Activated CD8-positive, alpha-beta memory T cell treated with anti-CD3 and anti-CD28 coated beads, Interleukin-2, amount 50 U/mL, for 24 hours (primary cell): ENCODE data around the gene ACYP2.
"Not testable (repeated sequence)": the region's sequence is repeated elsewhere in the genome, so short reads cannot be mapped to it uniquely, and the experiment has no call there.

Source experiments
- DNase-seq: peaks from one replicate; pipeline ENCODE4 v3.0.0-alpha.2; 2020; ENCODE audit errors: extremely low read depth

Gene ACYP2

DNA sequence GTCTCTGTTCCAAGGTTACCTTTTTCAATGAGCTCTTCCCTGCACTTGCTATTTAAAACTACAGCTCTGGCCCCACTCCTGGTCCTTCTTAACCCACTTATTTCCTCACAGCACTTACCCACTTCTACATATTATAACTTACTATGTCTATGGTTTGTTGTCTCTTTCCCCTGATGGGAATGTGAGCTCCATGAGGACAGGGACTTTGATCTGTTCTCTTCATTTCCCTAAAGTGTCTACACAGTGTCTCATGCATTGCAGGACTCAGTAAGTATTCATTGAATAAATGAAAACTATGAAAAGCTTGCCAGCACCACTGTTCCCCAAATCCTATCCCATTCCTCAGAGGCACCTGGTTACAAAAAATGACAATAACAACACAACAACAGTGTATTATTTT, 18.3 kb upstream of the ACYP2 start:
- DNase-seq, result no peak

DNA sequence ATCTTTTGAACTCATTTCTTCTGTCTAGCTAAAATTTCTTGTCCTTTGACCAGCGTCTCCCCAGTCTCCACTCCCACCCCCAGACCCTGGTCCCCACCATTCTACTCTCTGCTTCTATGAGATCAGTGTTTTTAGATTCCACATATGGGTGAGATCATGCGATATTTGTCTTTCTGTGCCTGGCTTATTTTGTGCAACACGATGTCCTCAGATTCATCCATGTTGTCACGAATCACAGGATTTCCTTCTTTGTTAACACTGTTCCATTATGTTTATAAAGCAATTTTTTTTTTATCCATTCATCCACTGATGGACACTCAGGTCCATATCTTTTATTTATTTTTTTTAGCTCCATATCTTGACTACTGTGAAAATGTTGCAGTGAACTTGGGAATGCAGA, 16.0 kb upstream of the ACYP2 start:
- no peak for DNase-seq

DNA sequence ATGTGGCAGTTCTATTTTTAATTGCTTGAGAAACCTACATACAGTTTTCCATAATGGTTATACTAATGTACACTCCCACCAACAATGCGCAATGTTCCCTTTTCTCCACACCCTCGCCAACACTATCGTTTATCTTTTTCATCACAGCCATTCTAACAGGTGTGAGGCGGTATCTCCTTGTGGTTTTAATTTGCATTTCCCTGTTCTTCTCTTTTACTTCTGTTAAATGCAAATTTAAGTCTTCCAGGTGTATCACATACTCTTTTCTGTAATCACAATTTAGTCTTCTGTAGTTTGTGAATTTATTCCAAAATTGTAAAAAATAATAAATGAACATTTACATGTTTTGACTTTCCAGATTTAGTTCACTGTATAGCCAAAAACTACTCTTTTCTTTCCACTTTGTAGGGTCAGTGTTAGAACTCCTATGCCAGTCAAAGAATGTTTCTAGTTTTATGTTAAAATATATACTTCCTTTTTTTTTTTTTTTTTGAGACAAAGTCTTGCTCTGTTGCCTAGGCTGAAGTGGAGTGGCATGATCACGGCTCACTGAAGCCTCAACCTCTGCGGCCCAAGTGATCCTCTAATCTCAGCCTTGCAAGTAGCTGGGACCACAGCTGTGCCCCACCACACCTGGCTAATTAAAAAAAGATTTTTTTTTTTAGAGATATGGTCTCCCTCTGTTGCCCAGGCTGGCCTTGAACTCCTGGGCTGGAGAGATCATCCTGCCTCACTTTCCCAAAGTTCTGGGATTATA, 15.4 kb upstream of the ACYP2 start:
- no peak for DNase-seq

DNA sequence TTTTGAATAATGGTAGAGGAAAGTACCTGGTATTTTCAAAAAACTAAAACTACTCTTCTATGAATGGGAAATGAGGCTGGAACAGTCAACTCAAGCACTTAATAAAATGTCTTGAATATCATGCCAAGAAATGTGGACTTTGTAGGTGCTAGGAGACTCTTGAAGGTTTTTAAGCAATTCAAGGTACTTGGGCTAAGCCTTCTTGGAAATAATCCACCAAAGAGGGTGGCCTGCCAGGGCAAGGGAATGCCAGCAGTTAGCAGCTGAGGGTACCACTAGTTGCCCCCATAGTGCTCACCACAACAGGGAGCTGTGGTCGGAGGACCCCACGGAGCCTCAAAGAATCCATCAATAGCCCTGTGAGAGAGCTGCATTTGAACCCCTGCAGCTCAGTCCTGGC, 14.6 kb upstream of the ACYP2 start:
- no peak for DNase-seq

DNA sequence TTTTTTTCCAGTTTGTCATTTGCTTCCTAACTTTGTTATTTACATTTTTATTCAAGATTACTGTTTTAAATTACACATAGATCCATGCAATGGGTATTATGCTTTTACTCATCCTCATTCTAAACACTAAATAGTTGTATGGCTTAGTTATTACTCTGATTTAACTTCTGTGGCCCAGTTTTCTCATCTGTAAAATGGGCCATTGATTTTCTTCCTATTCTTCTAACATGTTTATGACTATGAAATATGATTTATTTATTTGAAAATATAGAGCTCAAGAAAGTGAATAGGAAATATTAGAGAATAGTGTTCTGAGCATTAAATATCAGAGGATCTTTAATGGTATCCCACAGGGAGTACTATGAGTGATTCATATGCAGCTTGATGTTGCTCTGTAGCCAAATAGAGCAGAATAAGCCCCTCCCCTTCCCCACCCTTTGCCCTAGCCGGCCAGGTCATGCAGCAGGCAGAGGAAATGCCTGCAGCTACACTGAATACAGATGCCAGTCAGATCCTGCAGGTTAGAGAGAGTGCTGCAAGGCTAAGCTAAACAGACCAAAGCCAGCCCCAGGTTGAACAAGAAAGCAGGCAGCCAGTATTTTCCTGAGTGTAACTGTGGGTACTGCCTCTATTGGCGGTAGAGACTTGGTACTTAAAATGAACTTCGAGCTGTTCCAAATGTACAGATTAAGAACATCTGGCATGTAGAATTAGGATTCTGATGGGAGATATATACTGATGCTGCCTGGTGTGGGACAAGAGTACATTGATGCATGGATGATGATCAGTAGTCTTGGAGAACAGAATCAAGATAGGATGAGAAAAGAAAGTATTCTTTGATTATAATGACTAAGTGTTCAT, 11.7 kb upstream of the ACYP2 start:
- DNase-seq, result no peak

DNA sequence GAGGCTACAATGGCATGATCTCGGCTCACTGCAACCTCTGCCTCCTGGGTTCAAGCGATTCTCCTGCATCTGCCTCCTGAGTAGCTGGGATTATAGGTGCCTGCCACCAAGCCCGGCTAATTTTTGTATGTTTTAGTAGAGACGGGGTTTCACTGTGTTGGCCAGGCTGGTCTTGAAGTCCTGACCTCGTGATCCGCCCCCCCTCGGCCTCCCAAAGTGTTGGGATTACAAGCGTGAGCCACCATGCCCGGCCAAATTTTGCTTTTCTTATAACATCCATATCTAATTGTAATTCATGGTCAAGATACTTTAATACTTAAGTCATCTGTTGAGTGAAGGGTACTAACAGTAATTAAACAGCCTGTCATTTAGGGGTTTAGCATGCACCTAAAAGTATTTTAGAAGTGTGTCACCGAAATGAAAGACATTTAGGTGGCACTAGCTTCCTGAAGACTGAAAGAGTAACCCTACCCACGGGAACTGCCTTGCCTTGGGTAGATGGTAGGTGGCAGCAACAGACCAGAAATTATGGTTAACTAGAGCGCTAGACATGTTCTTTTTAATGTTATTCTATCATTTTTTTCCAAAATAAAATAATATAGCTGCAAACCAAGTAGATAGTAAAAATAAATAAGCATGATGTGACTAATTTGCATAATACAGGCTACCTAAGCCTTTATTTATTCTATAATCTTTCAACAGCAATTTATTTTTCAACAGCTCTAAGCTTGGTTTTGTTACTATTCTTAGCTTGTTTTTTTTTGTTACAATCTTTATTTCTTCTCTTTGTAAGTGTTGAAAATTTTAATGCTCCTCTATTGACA, 8.6 kb upstream of the ACYP2 start:
- no peak for DNase-seq

DNA sequence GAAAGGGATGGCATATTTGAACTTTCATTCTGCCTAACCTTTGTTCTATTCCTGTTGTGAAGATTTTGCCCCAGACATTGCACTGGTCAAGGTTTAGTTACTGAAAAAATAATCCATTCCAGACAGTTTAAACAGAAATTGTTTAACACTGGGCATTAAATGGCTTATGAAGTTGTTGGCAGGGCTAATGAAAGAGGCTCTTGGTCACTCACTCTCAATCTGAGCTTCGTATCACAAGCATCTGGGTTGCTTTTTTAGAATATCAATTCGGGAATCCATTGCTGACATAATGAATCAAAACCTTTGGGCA, 8.0 kb upstream of the ACYP2 start:
- no peak for DNase-seq

DNA sequence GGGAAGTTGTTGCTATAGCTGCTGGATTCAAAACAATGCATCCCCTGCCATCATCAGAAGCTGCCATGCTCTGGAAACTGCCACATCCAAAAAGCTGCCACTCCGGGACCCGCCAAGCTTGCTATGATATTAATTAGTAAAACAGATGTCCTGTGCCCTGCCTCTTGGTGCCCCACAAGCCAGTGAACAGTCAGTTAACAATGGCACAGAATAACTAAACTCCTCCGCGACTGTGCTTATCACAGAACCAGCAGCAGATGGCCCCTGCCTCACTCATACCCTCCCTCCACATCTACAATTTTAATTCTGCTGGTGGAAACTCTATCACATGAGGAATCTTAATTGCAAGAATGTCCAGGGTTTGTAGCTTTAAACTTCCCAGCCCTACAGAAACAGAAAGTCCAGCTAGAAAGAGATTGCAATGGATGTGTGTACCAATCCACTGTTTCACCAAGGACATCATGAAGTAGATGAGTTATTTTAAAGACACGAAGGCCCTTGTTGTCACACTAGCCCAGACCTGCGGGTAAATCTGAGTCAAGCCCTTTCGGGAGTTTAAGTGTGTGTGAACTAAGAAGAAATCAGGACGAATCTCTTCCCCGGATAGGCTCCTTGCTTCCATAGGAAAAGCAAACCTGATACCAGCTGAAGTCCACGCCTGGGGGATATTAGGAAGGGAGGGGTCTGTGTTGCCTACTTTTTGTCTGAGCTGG, 7.4 kb upstream of the ACYP2 start:
- no peak for DNase-seq

DNA sequence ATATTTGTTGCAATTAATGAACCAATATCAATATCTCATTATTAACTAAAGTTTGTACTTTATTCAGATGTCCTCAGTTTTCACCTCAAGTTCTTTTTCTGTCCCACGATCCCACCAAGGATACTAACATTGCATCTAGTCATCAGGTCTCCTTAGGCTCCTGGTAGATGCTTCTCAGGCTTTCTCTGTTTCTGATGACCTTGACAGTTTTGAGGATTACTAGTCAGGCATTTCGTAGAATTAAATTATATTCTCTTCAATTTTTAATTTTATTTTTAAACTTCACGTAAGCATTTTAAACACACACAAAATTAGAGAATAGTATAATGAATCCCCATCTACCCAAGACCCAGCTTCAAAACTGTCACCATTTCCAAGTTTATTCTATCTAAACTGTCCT, 5.6 kb upstream of the ACYP2 start:
- no peak for DNase-seq

DNA sequence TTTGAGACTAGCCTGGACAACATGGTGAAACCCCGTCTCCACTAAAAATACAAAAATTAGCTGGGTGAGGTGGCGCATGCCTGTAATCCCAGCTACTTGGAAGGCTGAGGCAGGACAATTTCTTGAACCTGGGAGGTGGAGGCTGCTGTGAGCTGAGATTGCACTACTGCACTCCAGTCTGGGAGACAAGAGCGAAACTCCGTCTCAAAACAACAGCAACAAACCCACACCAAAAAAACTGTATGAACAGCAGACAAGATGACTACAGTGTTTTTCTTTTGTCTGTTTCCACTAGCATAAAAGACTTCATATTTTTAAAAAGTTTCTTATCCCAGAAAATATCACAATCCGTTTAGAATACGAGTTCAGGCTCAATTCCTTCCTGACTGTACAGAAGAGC, 936 bp upstream of the ACYP2 start:
- not testable (repeated sequence) for DNase-seq

DNA sequence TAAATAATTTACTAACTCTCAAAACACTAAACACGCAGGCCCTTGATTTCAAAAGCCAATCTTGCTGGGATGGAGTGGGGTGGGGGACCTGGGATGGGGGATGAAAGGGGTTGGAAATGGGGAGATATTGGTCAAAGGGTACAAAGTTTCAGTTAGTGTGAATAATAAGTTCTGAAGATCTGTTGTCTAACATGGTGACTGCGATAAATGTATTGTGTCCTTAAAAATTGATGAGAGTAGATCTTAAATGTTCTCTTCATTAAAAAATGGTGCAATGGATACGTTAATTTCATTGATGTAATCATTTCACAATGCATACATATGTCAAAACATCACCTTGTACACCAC, 505 bp upstream of the ACYP2 start:
- DNase-seq, result no peak

DNA sequence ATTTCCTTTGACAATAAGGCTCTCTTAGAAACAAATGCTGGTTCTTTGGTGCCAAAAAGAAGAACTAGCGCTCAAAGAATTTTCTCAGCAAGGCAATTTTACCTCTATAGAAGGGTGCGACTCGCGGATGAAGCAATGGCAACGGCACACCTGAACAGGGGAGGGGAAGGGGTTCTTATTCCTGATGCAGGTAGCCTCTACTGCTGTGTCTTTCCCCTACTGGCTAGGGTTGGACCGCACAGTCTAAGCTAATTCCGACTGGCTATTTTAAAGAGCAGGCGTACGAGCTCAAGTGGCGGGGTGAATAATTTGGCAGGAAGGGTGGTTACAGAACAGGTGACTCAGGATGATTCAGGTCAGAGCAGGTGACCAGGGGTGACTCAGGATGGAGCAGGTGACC, 1.2 kb downstream of the ACYP2 start:
- DNase-seq, result not testable (repeated sequence)

DNA sequence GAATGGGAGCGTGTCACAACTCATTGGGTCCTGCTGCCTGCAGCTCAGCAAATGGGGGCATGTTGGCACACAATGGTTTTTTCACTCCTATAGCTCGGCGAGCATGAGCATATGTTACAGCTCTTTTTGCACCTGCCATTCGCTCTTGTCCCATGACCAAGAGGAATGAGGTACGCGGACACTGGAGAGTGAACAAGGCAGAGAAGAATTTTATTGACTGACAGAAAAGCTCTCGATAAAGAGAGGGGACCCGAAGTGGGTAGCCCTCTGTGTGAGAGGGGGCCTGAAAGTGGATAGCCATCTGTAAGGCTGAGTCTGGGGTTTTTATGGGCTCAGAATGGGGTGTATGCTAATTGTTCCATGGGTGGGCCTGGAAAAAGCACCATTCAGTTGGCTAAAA, 5.5 kb downstream of the ACYP2 start:
- DNase-seq, result no peak

DNA sequence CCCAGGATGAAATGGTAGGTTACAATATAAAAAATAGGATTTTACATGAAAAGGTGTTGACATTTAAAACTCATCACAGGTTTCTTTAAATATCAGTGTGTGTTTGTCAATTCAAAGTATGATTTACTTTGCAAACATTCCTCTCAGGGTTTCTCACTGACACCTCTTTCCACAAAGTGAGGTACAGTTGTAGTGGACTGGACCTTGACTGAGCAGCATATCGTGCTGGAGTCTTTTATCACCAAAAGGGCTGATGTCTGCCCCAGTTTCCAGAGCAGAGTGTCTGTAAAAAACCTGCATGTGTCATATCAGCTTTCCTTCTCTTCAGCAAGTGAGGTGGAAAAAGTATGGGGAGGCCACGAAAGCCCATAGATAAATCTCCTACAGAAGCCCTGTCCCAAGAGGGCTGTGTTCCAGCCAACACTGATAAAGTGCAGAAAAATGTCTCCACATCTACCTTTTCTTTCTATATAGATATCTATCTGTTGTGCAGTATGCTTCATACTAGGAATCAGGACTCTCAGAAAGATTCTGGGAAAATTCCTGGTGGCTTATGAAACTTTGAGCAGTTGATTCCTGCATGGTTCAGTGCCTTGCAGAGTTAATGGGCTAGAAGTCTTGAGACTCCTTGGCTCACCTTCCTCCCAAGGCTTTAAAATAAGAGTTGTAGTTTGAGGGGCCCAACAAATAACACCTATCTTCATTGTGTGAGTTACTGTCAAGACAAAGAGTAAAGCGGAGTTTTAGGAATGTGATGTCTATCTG, 6.9 kb downstream of the ACYP2 start:
- no peak for DNase-seq

DNA sequence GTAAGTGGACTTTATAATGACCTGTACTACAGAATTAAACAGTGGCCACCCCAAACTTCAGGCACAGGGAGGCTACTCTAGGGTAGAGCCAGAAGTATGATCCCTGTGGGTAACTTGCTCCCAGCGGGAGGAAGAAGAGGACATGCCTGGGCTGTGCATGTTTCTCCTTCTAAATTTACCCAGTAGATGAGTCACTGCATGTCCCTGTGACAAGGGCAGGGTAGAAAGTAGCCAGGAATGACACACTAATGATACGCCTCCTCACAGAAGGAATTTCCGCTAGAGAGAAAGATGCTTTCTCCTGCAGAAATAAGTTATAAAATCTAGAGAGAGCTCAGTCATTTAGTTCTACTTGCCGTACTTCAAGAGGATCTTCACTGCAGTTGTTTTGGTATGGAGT, 7.5 kb downstream of the ACYP2 start:
- no peak for DNase-seq

DNA sequence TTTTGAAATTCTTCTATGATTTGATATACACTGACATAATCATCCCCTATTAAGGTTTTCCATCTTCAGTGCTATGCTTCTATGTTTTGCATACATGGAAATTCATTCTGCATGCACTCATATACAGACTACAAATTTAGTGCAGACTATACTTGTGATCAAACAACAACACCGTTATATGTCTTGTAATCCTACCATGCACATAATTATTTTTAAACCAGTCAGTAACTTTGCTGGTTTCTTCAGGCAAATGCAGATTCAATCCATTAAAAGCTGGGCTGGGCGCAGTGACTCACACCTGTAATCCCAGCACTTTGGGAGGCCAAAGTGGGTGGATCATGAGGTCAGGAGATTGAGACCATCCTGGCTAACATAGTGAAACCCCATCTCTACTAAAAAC, 11.8 kb downstream of the ACYP2 start:
- DNase-seq, result not testable (repeated sequence)

DNA sequence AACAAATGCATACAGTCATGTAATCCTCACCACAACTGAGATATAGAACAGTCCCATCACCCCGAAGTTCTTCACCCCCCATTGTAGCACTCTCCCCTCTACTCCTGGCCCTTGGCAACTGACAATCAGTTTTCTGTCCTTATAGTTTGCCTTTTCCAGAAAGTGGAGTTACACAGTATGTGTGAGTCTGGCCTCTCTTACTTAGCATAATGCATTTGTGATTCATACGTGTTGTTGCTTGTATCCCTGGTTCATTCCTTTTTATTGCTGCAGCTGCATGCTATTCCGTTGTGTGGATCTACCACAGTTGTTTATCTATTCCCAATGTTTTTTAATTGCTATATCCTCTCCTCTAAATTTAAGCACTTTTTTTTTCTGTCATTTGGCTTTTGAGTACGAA, 17.6 kb downstream of the ACYP2 start:
- DNase-seq, result no peak

DNA sequence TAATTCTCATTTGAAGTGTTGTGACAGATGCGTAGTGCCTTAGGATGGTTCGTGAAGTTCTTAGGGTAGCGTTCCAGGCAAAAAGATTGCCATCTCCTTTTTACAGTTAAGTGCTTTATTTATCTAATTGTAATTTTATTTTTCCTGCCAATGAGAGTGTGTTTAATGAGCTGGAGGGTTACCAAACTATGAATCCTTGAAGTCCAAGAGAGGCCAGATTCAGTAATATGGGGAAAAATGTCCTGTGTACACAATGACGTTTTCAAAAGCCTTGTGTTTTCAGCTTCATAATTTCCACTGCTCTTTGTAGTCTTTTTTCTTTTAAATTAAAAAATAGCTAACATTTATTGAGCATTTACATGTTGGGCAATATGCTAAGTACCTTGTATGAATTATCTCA, 23.8 kb downstream of the ACYP2 start:
- no peak for DNase-seq

DNA sequence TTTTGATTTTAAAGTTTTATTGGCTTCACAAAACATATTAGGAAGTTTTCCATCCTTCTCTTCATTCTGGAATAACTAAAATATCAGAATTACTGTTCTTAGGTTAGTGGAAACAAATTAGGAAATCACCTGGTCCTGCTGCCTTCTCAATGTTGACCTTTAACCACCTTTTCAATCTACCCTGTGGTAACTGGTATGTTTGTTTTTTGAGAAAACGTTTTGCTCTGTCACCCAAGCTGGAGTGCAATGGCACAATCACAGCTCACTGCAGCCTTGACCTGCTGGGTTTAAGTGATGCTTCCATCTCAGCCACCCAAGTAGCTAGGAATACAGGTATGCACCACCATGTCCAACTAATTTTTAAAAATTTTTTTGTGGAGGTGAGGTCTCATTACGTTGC, 28.4 kb downstream of the ACYP2 start:
- no peak for DNase-seq

DNA sequence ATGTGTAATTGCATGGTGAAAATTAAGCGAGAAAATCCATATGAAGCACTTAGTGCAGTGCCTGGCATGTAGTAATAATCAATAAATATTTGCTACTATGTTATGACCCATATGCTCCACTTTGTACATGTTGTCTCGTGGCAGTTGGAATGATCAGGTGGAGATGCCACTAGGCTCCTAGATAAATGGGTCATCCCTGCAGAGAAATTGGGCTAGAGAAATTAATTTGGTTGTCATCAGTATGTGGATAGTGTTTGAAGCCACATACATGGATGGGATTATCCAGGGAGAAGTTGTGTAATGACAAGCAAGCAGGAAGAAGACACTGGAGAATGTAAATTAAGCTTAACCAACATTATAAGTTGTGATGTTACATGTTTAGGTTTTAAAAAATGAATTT, 33.0 kb downstream of the ACYP2 start:
- no peak for DNase-seq
